Endothelial cell (in vitro differentiated cells): ENCODE data around the gene CREB5. TPM values are rescaled to one million over a fixed set of nuclear protein-coding genes. Genes with fewer than 3 reads are reported as not detected.

ENCODE experiments used
- DNase-seq: peaks from one replicate; pipeline ENCODE4 v3.0.0; 2021; ENCODE audit warnings: low spot score
- H3K27ac Mint-ChIP-seq: one replicate; pipeline ENCODE4 v1.8.0; 2021; ENCODE audit warnings: mixed read lengths, inconsistent platforms; ENCODE audit not compliant: unreplicated experiment
- H3K27me3 Mint-ChIP-seq: one replicate; pipeline ENCODE4 v1.8.0; 2021; ENCODE audit warnings: mild to moderate bottlenecking, moderate library complexity, mixed read lengths, inconsistent platforms; ENCODE audit not compliant: unreplicated experiment
- H3K36me3 Mint-ChIP-seq: one replicate; pipeline ENCODE4 v1.8.0; 2021; ENCODE audit warnings: mild to moderate bottlenecking, low read depth, mixed read lengths, inconsistent platforms; ENCODE audit not compliant: unreplicated experiment
- H3K4me1 Mint-ChIP-seq: one replicate; pipeline ENCODE4 v1.8.0; 2021; ENCODE audit warnings: mild to moderate bottlenecking, mixed read lengths, inconsistent platforms; ENCODE audit not compliant: unreplicated experiment
- H3K4me3 Mint-ChIP-seq: one replicate; pipeline ENCODE4 v1.8.0; 2021; ENCODE audit warnings: mild to moderate bottlenecking, mixed read lengths, inconsistent platforms; ENCODE audit not compliant: unreplicated experiment
- H3K9me3 Mint-ChIP-seq: one replicate; pipeline ENCODE4 v1.8.0; 2021; ENCODE audit warnings: mixed read lengths, inconsistent platforms; ENCODE audit not compliant: unreplicated experiment
- total RNA-seq: library from RNA; stranded (reverse); fragmentation: NEBNext Ultra II Directional; extraction: Animal tissue kit (Norgen Biotek cat#: 25700); gene quantifications from one replicate; pipeline ENCODE4 v1.2.1, GENCODE V29; 2021; ENCODE audit not compliant: unreplicated experiment
- TF ChIP-seq, protein P1 (sequence below): fragments of 200-600 bp; sonication (generic); IDR thresholded peaks from one replicate; pipeline ENCODE4 v1.5.0; 2021; ENCODE audit warnings: antibody characterized with exemption; ENCODE audit not compliant: unreplicated experiment

The CREB5 gene
- total RNA-seq, 1 donor from 2014 or later = 5.6 TPM

DNA sequence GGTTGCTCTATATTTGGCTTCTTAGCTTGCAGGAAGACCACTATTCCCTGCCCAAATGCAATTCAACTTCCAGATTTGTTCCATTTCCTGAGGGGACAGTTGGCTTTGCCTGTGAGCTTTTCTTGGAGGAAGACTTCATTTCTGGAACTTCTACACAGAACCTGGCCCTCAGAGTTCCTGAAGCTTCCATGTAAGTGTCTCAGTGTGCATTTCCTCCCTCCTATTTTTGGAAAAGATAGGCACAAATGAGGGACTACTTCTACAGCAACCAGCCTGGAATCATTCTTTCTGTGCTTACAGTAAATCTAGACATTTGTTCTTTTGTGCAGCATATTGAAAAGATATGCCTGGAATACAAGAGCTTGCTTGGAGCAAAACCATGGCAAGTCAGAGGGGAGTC lies 164.3 kb downstream of the CREB5 start:
- DNase-seq = no peak
- TF ChIP-seq, protein P1, sequence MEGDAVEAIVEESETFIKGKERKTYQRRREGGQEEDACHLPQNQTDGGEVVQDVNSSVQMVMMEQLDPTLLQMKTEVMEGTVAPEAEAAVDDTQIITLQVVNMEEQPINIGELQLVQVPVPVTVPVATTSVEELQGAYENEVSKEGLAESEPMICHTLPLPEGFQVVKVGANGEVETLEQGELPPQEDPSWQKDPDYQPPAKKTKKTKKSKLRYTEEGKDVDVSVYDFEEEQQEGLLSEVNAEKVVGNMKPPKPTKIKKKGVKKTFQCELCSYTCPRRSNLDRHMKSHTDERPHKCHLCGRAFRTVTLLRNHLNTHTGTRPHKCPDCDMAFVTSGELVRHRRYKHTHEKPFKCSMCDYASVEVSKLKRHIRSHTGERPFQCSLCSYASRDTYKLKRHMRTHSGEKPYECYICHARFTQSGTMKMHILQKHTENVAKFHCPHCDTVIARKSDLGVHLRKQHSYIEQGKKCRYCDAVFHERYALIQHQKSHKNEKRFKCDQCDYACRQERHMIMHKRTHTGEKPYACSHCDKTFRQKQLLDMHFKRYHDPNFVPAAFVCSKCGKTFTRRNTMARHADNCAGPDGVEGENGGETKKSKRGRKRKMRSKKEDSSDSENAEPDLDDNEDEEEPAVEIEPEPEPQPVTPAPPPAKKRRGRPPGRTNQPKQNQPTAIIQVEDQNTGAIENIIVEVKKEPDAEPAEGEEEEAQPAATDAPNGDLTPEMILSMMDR = no peak
- Mint-ChIP-seq H3K9me3 (no peaks in the 10 kb centered on the region), H3K27ac (no peak overlapping the region), H3K4me1 (peaks cover 25% of the 10 kb centered on the region), H3K4me3 (no peak overlapping the region), H3K27me3 (no peaks in the 10 kb centered on the region), H3K36me3 (no peaks in the 10 kb centered on the region)

DNA sequence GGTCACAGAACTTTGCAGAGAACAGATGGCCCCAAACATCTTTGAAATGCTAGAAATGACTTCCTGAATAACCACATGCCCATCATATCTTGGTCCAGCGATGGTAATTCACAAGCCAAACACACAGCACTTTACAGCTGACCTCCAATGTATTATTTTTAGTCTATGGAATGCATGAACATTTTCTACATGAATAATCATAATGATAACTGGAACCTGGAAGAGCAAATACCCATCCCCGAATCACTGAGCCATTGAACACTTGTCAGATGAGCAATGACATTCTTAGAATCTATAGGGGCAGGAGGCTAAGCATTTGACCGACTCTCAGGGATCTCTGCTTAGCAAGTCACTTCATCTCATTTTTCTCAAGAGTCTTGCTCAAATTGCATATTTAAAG lies 167.3 kb downstream of the CREB5 start:
- Mint-ChIP-seq H3K27ac (no peak overlapping the region), H3K36me3 (no peaks in the 10 kb centered on the region), H3K27me3 (no peaks in the 10 kb centered on the region), H3K4me1 (peaks cover 25% of the 10 kb centered on the region), H3K4me3 (no peak overlapping the region), H3K9me3 (no peaks in the 10 kb centered on the region)
- TF ChIP-seq, protein P1 = no peak
- DNase-seq = no peak

DNA sequence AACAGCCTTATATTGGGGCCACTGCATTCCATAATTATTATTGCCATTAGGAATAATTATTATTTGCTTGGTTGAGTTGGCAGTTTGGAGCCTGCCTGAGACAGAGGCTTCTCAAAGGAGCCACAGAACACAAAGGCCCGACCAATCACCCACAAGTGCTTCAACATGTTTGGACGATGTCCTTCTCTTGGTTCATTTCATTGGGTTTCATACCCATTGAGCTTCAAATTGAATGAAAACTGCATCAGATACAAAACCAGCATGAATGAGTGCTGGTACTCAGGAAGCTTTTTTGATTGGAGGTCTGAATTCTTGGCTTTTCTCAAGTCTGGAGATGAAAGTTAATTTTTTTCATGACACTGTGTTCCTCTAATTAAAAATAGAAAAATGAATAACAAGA lies 168.3 kb downstream of the CREB5 start:
- Mint-ChIP-seq H3K9me3 (no peaks in the 10 kb centered on the region), H3K4me1 (peaks cover 20% of the 10 kb centered on the region), H3K27me3 (no peaks in the 10 kb centered on the region), H3K36me3 (no peaks in the 10 kb centered on the region), H3K27ac (no peak overlapping the region), H3K4me3 (no peak overlapping the region)
- TF ChIP-seq, protein P1 = no peak
- DNase-seq = no peak

DNA sequence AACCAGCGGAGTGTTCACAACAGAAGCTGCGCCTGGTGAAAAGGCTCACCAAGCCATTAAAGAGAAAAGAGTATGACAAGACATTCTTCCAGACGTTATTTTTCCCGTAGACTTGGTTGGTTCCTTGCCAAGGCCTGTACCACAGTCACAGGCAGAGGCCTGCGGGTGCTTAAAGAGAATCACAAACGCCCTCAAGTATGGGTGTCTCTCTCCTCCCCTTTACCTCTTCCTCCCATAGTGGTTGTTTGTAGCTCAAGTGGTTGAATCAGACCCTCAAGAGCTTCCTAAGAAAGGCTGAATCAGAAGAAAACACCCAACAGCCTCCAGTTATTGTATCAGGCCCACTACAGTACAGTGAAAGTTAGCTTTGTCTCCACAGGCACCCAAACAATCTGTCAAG lies 169.0 kb downstream of the CREB5 start:
- no peaks in the 10 kb centered on the region for H3K27me3 Mint-ChIP-seq
- DNase-seq = no peak
- no peaks in the 10 kb centered on the region for H3K9me3 Mint-ChIP-seq
- TF ChIP-seq, protein P1 = no peak
- no peaks in the 10 kb centered on the region for H3K36me3 Mint-ChIP-seq
- no peak overlapping the region for H3K27ac Mint-ChIP-seq
- H3K4me1 Mint-ChIP-seq = peaks cover 14% of the 10 kb centered on the region
- no peak overlapping the region for H3K4me3 Mint-ChIP-seq

DNA sequence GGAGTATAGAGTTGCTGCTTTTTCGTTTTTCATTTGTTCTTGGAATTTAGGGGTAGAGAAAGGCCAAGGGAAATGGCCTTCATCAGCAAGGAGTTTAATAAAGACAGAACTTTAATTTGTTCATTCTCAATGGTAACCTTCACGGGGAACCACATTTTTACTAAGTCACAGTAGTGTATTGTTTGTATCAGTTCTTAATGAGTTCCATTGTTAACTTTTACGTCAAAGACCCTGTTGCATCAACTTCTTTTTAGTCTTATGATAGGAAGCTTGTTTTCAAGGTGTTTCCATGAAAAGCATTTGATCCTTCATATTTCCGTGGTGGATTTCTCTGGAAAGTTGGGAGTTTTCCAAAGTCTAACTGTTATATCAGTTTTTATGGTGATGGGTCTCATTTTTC lies 169.9 kb downstream of the CREB5 start:
- TF ChIP-seq, protein P1 = no peak
- no peak overlapping the region for H3K4me3 Mint-ChIP-seq
- H3K27me3 Mint-ChIP-seq = no peaks in the 10 kb centered on the region
- peaks cover 9% of the 10 kb centered on the region for H3K4me1 Mint-ChIP-seq
- no peak overlapping the region for H3K27ac Mint-ChIP-seq
- no peaks in the 10 kb centered on the region for H3K36me3 Mint-ChIP-seq
- DNase-seq = no peak
- H3K9me3 Mint-ChIP-seq = no peaks in the 10 kb centered on the region
